Activated T-cell treated with anti-CD3 and anti-CD28 coated beads for 1 hour (primary cell): ENCODE measurements around the gene SMIM8.

Source experiments
- DNase-seq: peaks from one replicate; pipeline ENCODE4 v3.0.0-alpha.2; 2020; ENCODE audit warnings: low read depth

Gene SMIM8

GRCh38 chr6:87334683-87335082, 12.3 kb downstream of the SMIM8 start:
- no peak for DNase-seq

GRCh38 chr6:87336367-87336766, 14.0 kb downstream of the SMIM8 start:
- no peak for DNase-seq

DNA sequence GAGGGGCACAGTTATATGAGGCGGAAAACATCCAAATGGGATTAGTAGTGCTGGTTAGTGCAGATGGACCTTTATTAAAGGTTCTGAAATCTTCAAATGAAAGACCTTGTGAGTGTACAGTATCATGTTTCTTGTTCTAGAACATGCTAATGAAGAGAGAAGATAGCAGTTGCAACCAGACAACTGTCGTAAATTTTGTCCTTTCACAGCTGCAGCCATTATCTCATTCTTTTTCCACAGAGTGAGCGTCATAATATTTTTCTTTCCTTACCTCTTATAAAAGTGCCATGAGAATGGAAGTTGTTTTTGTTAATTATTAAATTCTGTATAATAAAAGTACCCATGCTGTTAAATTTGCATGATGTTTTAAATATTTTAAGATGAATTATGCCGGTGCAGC, 17.8 kb downstream of the SMIM8 start:
- DNase-seq, result no peak

DNA sequence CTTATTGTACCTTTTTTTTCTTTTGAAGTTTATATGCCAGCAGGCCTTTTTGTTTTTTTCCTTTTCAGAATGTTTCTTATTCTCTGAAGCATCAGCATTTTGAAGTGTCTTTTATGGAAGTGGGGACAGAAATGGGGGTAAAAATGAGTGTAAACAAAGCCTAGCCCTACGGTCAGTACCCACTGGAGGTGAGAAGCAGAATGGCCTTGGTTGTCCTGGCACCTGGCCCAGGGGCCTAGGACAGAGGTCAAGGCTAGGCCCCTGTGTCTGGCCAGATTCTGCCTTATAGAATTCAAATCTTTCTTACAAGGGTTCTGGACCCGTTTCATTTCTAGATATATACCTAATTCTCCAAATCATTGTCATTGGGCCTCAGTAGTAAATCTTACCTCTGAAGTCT, 18.8 kb downstream of the SMIM8 start:
- DNase-seq, result no peak

- no peak for DNase-seq
Measured at GRCh38 chr6:87341899-87342298, 19.5 kb downstream of the SMIM8 start.

GRCh38 chr6:87342829-87343228, 20.4 kb downstream of the SMIM8 start:
- DNase-seq, result no peak

DNA sequence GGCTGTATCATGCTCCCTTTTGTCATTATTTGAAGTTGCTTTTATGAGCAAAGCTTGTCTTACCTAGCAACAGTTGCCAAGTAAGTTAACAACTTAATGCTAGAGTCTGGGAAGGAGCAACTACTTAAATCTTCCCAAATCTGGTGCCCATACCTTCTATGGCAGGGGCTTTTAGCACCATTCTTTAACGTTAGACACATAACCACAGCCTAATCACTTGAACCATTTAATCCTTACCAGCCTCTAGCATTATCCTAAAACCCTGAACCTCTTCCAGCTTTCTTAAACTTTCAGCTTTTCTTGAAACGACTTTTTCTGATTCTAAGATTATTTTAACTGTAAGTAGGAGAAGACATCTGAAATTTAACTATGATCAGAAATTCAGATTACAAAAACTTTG, 22.3 kb downstream of the SMIM8 start, which contains the start of gene C6orf163:
Gene C6orf163, plus strand, starts transcription at position 83 of the 400 bp plus-strand sequence. Its CDS starts 287 bp downstream, at position 370.
- no peak for DNase-seq

DNA sequence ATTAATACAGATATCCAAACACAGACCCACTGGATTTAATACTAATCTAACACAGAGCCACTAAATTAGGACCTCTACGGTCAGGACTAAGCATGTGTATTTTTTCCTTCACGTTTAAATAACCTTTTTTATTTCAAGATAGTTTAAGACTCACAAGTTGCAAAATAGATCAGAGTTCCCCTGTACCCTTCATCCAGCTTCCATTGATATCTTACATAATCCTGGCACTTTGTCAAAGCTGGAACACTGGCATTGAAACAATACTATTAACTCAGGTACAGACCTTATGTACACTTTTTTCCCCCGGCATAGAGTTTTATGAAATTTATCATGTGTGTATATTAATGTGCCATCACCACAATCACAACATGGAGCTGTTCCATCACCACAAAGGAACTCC, 24.3 kb downstream of the SMIM8 start:
- no peak for DNase-seq

DNA sequence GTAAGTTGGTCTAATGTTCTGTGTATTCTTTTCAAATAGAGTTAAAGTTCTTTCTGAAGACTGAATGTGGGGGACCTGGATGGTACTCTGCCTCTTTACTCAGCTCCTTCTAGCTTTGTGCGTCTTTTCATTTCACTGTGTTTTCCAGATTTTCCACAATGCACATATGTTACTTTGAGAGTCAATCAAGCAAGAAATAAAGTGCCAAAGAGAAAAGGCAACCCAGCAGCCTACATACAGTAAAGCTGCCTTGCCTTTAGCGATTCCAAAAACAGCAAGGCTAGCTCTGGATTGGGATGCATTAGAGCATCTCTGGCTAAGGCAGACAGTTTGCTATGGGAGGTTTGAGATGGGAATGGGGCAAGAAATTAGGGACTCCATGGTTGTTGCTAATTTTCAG, 27.5 kb downstream of the SMIM8 start:
- no peak for DNase-seq

- no peak for DNase-seq
Measured at GRCh38 chr6:87350516-87350915, 28.1 kb downstream of the SMIM8 start.

DNA sequence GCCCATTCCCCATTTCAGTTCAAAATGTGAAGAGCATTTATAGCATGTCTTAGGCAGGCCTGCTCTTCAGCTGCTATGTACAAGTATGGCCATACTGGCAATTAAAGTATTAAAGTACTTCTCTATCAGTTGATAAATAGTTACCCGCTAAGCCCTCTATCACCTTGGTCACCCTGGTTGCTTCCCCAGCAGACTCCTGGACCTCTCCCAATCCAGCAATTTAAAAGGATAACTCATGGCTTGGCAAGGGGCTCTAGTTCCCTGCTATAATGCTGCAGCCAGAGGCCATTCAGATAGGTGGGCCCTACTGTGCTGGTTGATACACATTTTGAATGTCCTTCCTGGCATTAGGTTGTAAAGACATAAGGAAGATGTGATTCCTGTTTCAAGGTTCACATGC, 29.2 kb downstream of the SMIM8 start:
- no peak for DNase-seq

DNA sequence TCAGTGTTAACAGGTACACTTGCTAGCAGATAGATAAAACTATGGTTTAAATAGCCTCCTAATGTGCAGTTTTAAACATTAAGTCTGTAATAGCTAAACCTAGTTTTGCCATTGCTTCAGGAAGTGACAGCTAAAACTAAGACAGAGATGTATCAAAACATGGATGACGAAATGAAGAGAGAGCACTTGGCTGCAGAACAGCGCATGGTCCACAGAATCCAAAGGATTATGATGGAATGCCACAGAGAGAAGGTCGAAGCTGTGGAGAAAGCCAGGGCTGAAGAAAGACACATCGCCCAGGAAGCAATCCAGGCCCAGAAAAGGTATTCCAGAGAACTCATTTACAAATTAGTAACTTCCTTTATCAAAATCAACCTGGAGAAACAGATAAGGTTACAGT, 33.8 kb downstream of the SMIM8 start:
- DNase-seq, result no peak

DNA sequence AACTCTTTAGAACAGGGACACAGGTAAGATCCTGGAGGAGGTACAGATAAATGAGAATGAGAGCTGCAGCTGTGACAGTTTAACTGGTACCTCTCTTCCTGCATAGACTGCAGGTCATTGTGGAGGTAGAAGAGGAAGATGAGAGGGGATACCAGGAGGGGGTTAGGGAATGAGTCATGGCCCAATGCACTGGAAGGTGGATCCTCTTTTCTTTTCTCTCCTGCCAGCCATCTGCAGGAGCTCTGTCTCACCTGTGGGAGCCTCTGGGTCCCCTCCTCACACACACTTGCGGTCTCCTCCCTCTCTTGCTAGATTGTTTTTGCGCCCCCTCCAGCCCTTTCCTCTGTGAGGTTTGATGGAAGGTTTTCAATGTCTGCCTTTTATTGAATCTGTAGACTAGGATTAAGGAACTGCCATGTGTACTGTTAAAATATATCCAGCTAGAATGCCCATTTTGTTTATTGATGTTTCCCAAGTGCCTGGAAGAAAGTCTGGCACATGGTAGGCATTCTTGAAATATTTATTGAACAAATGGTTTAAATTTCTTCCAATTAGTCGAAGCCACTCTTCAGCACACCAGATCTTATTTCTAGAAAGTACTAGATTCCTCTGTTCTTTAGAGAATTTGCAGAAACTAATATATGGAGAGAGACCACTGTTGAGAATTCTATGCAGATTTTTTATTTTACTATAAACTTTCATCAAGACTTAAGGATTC, 35.2 kb downstream of the SMIM8 start:
- no peak for DNase-seq

DNA sequence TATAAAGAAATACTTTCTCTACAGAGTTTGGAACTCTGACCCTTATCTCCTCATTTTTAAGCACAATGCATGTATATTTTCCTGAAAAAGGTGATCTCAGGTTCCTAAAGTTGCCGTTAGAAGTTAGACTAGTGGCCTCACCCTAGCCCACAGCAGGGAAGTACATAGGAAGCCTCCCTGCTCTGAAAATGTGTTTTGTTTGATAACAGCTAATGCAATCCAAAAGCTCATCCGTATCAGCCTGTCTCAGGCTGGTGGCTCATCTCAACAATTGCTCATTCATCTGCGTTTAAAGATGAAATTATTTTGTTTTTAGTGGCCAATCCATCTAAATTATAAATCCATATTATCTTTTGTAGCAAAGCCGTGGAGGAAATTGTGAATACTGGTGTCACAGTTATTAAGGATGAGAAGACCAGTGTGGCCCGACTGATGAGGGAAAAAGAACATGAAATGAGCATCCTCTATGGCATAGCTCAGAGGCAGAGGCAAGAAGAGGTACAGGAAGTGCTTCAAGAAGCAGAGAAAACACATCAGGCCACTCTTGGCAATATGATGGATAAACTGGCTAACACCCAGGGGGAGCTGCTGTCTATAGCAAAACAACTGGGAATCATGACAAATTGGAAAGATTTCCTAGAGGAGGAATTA, 42.3 kb downstream of the SMIM8 start:
- no peak for DNase-seq

GRCh38 chr6:87366072-87366827, 43.9 kb downstream of the SMIM8 start:
- DNase-seq, result no peak

GRCh38 chr6:87366899-87367298, 44.5 kb downstream of the SMIM8 start:
- DNase-seq, result no peak

DNA sequence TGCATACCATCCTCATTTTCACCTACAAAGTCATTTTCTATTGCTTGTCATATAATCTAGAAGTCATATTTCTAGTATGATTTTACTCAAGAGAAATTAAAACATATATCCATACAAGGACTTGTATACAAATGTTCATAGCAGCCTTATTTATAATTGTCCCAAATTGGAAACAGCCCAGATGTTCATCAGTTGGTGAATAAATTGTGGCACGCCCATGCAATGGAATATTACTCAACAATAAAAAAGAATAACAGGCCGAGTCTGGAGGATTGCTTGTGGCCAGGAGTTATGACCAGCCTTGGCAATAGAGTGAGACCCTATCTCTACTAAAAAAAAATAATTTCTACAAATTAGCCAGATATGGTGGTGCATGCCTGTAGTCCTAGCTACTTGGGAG, 51.0 kb downstream of the SMIM8 start:
- no peak for DNase-seq

- no peak for DNase-seq
Measured at GRCh38 chr6:87375315-87375714, 52.9 kb downstream of the SMIM8 start.

DNA sequence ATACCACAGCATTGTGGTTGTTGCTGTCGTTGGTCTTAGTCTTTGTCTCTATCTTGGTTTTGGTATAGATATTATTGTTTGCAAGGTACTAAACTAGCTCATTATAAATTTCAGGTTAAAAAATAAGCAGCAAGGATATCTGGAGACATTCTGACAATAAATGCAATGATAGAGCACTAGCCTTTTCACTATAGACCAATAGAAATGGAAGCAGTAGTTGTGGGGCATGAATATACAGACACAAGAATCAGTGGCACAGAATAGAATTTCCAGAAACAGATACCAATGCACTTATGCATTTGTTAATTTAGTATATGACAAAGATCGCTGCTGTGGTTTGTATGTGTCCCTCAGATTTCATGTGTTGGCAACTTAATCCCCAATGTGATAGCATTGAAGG, 54.3 kb downstream of the SMIM8 start:
- no peak for DNase-seq

DNA sequence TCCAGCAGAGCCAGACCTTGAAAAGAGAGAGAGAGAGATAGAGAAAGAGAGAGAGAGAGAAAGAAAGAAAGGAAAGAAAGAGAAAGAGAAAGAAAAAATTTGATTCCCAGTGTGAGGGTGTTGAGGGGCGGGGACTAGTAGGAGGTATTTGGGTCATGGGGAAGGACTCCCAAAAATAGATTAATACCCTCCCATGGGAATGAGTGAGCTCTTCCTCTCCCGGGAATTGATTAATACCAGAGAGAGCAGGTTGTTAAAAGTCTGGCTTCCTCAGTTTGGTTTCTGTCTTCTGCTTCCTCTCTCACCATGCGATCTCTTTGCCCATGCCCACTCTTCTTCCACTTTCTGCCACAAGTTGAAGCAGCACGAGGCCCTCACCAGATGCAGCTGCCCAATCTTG, 56.6 kb downstream of the SMIM8 start:
- DNase-seq, result no peak

- no peak for DNase-seq
Measured at GRCh38 chr6:87382861-87383260, 60.5 kb downstream of the SMIM8 start.

DNA sequence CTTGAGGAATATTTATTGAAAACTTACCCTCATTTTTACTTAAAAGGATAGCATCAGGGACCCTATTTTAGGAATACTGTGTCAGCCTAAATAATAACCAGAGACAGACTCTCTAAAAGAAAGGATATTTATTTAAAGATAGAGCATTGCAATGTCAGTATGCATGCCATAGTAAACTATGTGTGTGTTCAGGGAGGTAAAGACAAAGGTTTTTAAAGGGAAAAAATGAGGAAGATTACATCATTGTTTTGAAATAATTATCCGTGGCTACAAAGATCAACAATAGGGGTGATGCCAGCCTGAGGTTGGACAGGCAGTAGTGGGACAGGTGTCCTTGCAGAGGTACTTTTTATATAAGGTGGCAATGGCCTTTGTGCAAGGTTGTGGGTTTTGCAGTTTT, 61.6 kb downstream of the SMIM8 start:
- no peak for DNase-seq

GRCh38 chr6:87384449-87384848, 62.1 kb downstream of the SMIM8 start:
- DNase-seq, result no peak
